ENCODE measurements around the gene PIEZO2. TPM values are rescaled to one million over a fixed set of nuclear protein-coding genes. Genes with fewer than 3 reads are reported as not detected.

PIEZO2 gene
- total RNA-seq, 1 experiment from 2014 or later = 10.7 TPM

GRCh38 chr18:11034884-11035283, 114.5 kb downstream of the PIEZO2 start:
- Mint-ChIP-seq H3K27me3 (ENCODE audit: low read depth) (no peaks in the 10 kb centered on the region), H3K4me3 (no peak overlapping the region), H3K27ac (no peak overlapping the region), H3K36me3 (peaks cover 5% of the 10 kb centered on the region), H3K9me3 (peaks cover 2% of the 10 kb centered on the region), H3K4me1 (peaks cover 11% of the 10 kb centered on the region)
- CTCF ChIA-PET = interaction anchor here (1.0 kb wide), 1 partner anchor 112 kb away, joined by 3 read pairs; no protein-coding TSS in a partner anchor
- POLR2A ChIA-PET = no interaction called here
- ATAC-seq = no peak
- TF ChIP-seq ZNF138 (CRISPR knock-in tag; conservative IDR thresholded peaks at IDR 0.05) = no peak
- no peak for DNase-seq (ENCODE audit: low spot score)

GRCh38 chr18:11033503-11033902, 115.9 kb downstream of the PIEZO2 start:
- ATAC-seq (no peak), DNase-seq (ENCODE audit: low spot score) (no peak)
- Mint-ChIP-seq H3K4me1 (peaks cover 7% of the 10 kb centered on the region), H3K9me3 (peaks cover 6% of the 10 kb centered on the region), H3K27ac (no peak overlapping the region), H3K27me3 (ENCODE audit: low read depth) (no peaks in the 10 kb centered on the region), H3K4me3 (no peak overlapping the region), H3K36me3 (peaks cover 8% of the 10 kb centered on the region)
- TF ChIP-seq GTF2I (CRISPR knock-in tag; conservative IDR thresholded peaks at IDR 0.05) = no peak
- TF ChIP-seq ZNF396 (CRISPR knock-in tag; IDR thresholded peaks at IDR 0.05; ENCODE audit: borderline replicate concordance) = no peak
- TF ChIP-seq ZNF423 (CRISPR knock-in tag; IDR thresholded peaks at IDR 0.05) = no peak
- no peak for TF ChIP-seq TEAD1 (CRISPR knock-in tag; IDR thresholded peaks at IDR 0.05)
- TF ChIP-seq ZNF416 (CRISPR knock-in tag; IDR thresholded peaks at IDR 0.05) = no peak
- TF ChIP-seq STAT6 (CRISPR knock-in tag; conservative IDR thresholded peaks at IDR 0.05; ENCODE audit: low read depth) = no peak
- no peak for TF ChIP-seq CDX4 (CRISPR knock-in tag; IDR thresholded peaks at IDR 0.05; ENCODE audit: borderline replicate concordance)
- TF ChIP-seq ATF2 (CRISPR knock-in tag; IDR thresholded peaks at IDR 0.05; ENCODE audit: borderline replicate concordance, low read depth) = no peak
- TF ChIP-seq ZNF671 (CRISPR knock-in tag; IDR thresholded peaks at IDR 0.05) = no peak
- no peak for TF ChIP-seq ZNF532 (CRISPR knock-in tag; IDR thresholded peaks at IDR 0.05; ENCODE audit: borderline replicate concordance)
- ChIA-PET POLR2A (no interaction called here), CTCF (no interaction called here)

GRCh38 chr18:11031966-11032365, 117.4 kb downstream of the PIEZO2 start:
- Mint-ChIP-seq H3K27me3 (ENCODE audit: low read depth) (no peaks in the 10 kb centered on the region), H3K9me3 (peaks cover 6% of the 10 kb centered on the region), H3K4me1 (peaks cover 7% of the 10 kb centered on the region), H3K27ac (no peak overlapping the region), H3K36me3 (peaks cover 8% of the 10 kb centered on the region), H3K4me3 (no peak overlapping the region)
- CTCF ChIA-PET = no interaction called here
- ATAC-seq (no peak), DNase-seq (ENCODE audit: low spot score) (no peak)
- POLR2A ChIA-PET = no interaction called here
- no peak for TF ChIP-seq ZNF671 (CRISPR knock-in tag; IDR thresholded peaks at IDR 0.05)
- TF ChIP-seq GTF2I (CRISPR knock-in tag; conservative IDR thresholded peaks at IDR 0.05) = no peak
- TF ChIP-seq TEAD4 (CRISPR knock-in tag; IDR thresholded peaks at IDR 0.05) = no peak
- no peak for TF ChIP-seq ZBTB21 (CRISPR knock-in tag; IDR thresholded peaks at IDR 0.05; ENCODE audit: borderline replicate concordance)
- TF ChIP-seq ZNF138 (CRISPR knock-in tag; conservative IDR thresholded peaks at IDR 0.05) = no peak
- TF ChIP-seq USF1 (CRISPR knock-in tag; IDR thresholded peaks at IDR 0.05) = no peak
- TF ChIP-seq IRF2 (CRISPR knock-in tag; IDR thresholded peaks at IDR 0.05; ENCODE audit: borderline replicate concordance, low read depth) = no peak
- TF ChIP-seq ZNF532 (CRISPR knock-in tag; IDR thresholded peaks at IDR 0.05; ENCODE audit: borderline replicate concordance) = no peak
- no peak for TF ChIP-seq PREB (CRISPR knock-in tag; IDR thresholded peaks at IDR 0.05; ENCODE audit: borderline replicate concordance)
